Neural progenitor cell (in vitro differentiated cells): ENCODE data around the gene KAT2B. TPM values are rescaled to one million over a fixed set of nuclear protein-coding genes. Genes with fewer than 3 reads are reported as not detected.

Experiments
- DNase-seq: peaks from one replicate; pipeline ENCODE4 v3.0.0-alpha.2; 2016; ENCODE audit warnings: low spot score
- H2AFZ ChIP-seq: fragments of 200-600 bp; sonication (generic); replicated peaks from 2 replicates; pipeline ENCODE4 v1.6.1; 2016; ENCODE audit warnings: antibody characterized with exemption
- H3F3A ChIP-seq: fragments of 200-600 bp; sonication (generic); 2 replicates; pipeline ENCODE4 v1.6.1; 2016; ENCODE audit warnings: antibody characterized with exemption, low read depth
- H3K27ac ChIP-seq: fragments of 200-600 bp; sonication (generic); 2 replicates; pipeline ENCODE4 v1.5.1; 2016; ENCODE audit warnings: mild to moderate bottlenecking
- H3K27me3 ChIP-seq: fragments of 200-600 bp; sonication (generic); 2 replicates; pipeline ENCODE4 v1.6.1; 2016; ENCODE audit warnings: mild to moderate bottlenecking, moderate library complexity
- H3K36me3 ChIP-seq: fragments of 200-600 bp; sonication (generic); 2 replicates; pipeline ENCODE4 v1.5.1; 2016
- H3K4me1 ChIP-seq: fragments of 200-600 bp; sonication (generic); 2 replicates; pipeline ENCODE4 v1.6.1; 2016; ENCODE audit warnings: mixed run types
- H3K4me2 ChIP-seq: fragments of 200-600 bp; sonication (generic); 2 replicates; pipeline ENCODE4 v1.6.1; 2016
- H3K4me3 ChIP-seq: fragments of 200-600 bp; sonication (generic); 2 replicates; pipeline ENCODE4 v1.5.1; 2016
- H3K79me2 ChIP-seq: fragments of 200-600 bp; sonication (generic); 2 replicates; pipeline ENCODE4 v1.6.1; 2016; ENCODE audit warnings: low read depth
- H3K9ac ChIP-seq: fragments of 200-600 bp; sonication (generic); 2 replicates; pipeline ENCODE4 v1.6.1; 2016
- H3K9me3 ChIP-seq: fragments of 200-600 bp; sonication (generic); 2 replicates; pipeline ENCODE4 v1.5.1; 2016; ENCODE audit warnings: low read depth
- H4K20me1 ChIP-seq: fragments of 200-600 bp; sonication (generic); 2 replicates; pipeline ENCODE4 v1.6.1; 2016; ENCODE audit warnings: low read depth
- H3K27ac Mint-ChIP-seq: 3 replicates; pipeline ENCODE4 v1.8.0; 2021; ENCODE audit warnings: mixed read lengths
- H3K27me3 Mint-ChIP-seq: 2 replicates; pipeline ENCODE4 v1.8.0; 2022; ENCODE audit warnings: low read depth, mild to moderate bottlenecking, inconsistent platforms, moderate library complexity, mixed read lengths; ENCODE audit not compliant: insufficient read depth
- H3K36me3 Mint-ChIP-seq: 3 replicates; pipeline ENCODE4 v1.8.0; 2021; ENCODE audit warnings: mixed read lengths
- H3K4me1 Mint-ChIP-seq: 3 replicates; pipeline ENCODE4 v1.8.0; 2021; ENCODE audit warnings: mixed read lengths
- H3K4me3 Mint-ChIP-seq: 3 replicates; pipeline ENCODE4 v1.8.0; 2021; ENCODE audit warnings: mild to moderate bottlenecking, moderate library complexity, mixed read lengths
- H3K9me3 Mint-ChIP-seq: 3 replicates; pipeline ENCODE4 v1.8.0; 2020; ENCODE audit warnings: mixed read lengths
- EZH2 ChIP-seq: fragments of 200-600 bp; sonication (generic); IDR thresholded peaks from 2 replicates; pipeline ENCODE4 v1.6.1; 2017; ENCODE audit warnings: antibody characterized with exemption, mild to moderate bottlenecking, moderate library complexity
- EZH2phosphoT487 ChIP-seq: fragments of 200-600 bp; sonication (generic); IDR thresholded peaks from 2 replicates; pipeline ENCODE4 v1.6.1; 2017; ENCODE audit warnings: antibody characterized with exemption
- total RNA-seq: library from RNA; depleted of rRNA; stranded (reverse); fragments of >200 nt; gene quantifications from 2 replicates; pipeline ENCODE4 v1.2.3, GENCODE V29; 2015; ENCODE audit warnings: low replicate concordance
- TF ChIP-seq, protein P1 (sequence below): fragments of 200-600 bp; sonication (generic); IDR thresholded peaks from 2 replicates; pipeline ENCODE4 v1.5.1; 2017; ENCODE audit warnings: antibody characterized with exemption, mild to moderate bottlenecking

The KAT2B gene
- total RNA-seq, 1 donor from 2014 or later, result 21.6 TPM

DNA sequence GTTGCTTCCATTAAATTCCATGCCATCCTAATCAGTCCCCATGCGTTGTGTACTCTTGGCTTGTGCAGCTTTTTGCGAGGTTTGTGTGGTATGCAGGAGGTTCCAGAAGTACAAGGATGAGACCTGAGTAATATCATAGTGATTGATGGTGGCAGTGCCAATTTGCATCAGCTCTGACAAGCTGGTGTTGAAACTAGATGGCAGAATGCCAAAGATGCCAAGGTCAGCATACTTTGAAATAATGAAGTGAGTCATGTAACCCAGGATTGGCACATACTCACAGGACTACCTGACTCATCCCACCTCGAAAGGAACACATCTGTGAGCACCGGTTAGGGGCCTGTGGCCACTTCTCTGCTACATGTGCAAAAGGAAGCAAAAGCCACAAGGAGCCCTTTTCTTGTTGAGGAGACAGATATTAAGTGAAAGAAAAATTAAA, 14.3 kb downstream of the KAT2B start:
- no peak overlapping the region for H3K4me2 ChIP-seq

DNA sequence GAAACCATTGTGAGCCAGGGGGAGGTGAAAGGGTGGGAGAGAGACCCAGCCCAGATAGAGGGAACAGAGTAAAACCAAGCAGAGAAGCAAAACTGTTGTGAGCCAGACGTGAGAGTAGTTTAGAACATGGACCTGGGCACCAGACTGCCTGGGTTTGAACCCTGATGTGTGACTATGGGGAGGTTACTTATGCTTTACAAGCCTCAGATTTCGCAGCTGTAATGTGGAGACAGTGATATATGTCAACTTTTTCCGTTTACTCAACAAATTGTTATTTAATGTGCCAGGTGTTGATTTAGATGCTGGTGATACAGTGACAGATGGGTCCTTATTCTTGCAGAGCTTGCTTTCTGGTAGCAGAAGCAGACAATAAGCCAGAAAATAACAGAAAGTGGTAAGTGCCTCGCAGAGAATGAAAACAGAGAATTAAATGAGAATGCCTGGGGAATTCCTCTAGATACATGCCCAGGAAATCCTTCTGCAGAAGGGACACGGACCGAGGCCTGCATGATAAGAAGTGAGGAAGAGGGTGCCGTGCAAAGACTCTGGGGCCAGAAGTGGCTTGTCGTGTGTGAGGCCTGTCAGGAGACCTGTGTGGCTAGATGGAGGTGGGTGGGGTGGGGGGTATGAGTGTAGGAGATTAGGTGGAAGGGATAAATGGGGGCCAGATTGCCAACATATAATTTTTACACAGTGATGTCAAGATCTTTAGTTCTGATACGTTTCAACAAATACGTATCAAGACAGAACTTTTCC, 15.0 kb downstream of the KAT2B start:
- Mint-ChIP-seq H3K27ac (no peak overlapping the region), H3K36me3 (peaks cover 4% of the 10 kb centered on the region), H3K9me3 (no peaks in the 10 kb centered on the region), H3K4me1 (no peaks in the 10 kb centered on the region), H3K27me3 (no peaks in the 10 kb centered on the region), H3K4me3 (no peak overlapping the region)
- Histone ChIP-seq H3F3A (no peaks in the 10 kb centered on the region), H3K27me3 (no peaks in the 10 kb centered on the region), H4K20me1 (peaks cover 4% of the 10 kb centered on the region), H3K36me3 (no peaks in the 10 kb centered on the region), H3K79me2 (peaks cover 30% of the 10 kb centered on the region), H3K4me1 (peaks cover 12% of the 10 kb centered on the region), H3K4me3 (no peak overlapping the region), H3K27ac (no peak overlapping the region), H3K9ac (no peak overlapping the region), H3K4me2 (no peak overlapping the region), H3K9me3 (no peaks in the 10 kb centered on the region), H2AFZ (no peak overlapping the region)
- TF ChIP-seq, protein P1, sequence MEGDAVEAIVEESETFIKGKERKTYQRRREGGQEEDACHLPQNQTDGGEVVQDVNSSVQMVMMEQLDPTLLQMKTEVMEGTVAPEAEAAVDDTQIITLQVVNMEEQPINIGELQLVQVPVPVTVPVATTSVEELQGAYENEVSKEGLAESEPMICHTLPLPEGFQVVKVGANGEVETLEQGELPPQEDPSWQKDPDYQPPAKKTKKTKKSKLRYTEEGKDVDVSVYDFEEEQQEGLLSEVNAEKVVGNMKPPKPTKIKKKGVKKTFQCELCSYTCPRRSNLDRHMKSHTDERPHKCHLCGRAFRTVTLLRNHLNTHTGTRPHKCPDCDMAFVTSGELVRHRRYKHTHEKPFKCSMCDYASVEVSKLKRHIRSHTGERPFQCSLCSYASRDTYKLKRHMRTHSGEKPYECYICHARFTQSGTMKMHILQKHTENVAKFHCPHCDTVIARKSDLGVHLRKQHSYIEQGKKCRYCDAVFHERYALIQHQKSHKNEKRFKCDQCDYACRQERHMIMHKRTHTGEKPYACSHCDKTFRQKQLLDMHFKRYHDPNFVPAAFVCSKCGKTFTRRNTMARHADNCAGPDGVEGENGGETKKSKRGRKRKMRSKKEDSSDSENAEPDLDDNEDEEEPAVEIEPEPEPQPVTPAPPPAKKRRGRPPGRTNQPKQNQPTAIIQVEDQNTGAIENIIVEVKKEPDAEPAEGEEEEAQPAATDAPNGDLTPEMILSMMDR, result no peak
- TF ChIP-seq EZH2 (no peak), EZH2phosphoT487 (no peak)
- no peak for DNase-seq

More for the DNA sequence above, 14.3 kb downstream of the KAT2B start:
- TF ChIP-seq EZH2, result no peak
- TF ChIP-seq, protein P1, result no peak
- no peak for TF ChIP-seq EZH2phosphoT487
- Histone ChIP-seq H3K27ac (no peak overlapping the region), H3K9me3 (no peaks in the 10 kb centered on the region), H2AFZ (no peak overlapping the region), H3F3A (no peaks in the 10 kb centered on the region), H3K36me3 (no peaks in the 10 kb centered on the region), H3K4me1 (peaks cover 12% of the 10 kb centered on the region), H3K79me2 (peaks cover 37% of the 10 kb centered on the region), H3K27me3 (no peaks in the 10 kb centered on the region), H4K20me1 (peaks cover 4% of the 10 kb centered on the region), H3K9ac (no peak overlapping the region), H3K4me3 (no peak overlapping the region)
- Mint-ChIP-seq H3K27ac (no peak overlapping the region), H3K36me3 (no peaks in the 10 kb centered on the region), H3K27me3 (no peaks in the 10 kb centered on the region), H3K4me1 (no peaks in the 10 kb centered on the region), H3K4me3 (no peak overlapping the region), H3K9me3 (no peaks in the 10 kb centered on the region)
- no peak for DNase-seq

DNA sequence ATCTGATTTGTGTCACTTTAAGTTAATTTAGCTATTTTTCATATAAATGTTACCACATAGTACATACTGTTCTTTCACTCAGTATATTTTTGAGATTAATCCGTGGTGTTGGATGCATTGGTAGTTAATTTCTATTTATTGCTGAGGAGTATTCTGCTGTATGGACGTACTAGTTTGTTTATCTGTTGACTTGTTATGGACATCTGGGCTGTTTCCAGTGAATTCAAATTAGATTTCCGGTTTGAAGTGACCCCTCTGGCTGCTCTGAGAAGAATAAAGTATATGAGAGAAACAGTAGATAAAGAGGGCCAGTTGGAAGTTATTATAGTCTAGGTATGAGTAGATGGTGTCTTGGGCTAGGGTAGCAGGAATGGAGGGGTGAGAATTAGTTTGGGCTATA, 15.6 kb downstream of the KAT2B start:
- no peak overlapping the region for H3K4me3 ChIP-seq
- peaks cover 12% of the 10 kb centered on the region for H3K4me1 ChIP-seq
- H3K27ac ChIP-seq, result no peak overlapping the region
- Mint-ChIP-seq H3K4me3 (no peak overlapping the region), H3K27ac (no peak overlapping the region), H3K4me1 (no peaks in the 10 kb centered on the region), H3K27me3 (no peaks in the 10 kb centered on the region), H3K9me3 (no peaks in the 10 kb centered on the region), H3K36me3 (peaks cover 4% of the 10 kb centered on the region)
- H3K4me2 ChIP-seq, result no peak overlapping the region
- no peak overlapping the region for H3K9ac ChIP-seq
- peaks cover 4% of the 10 kb centered on the region for H4K20me1 ChIP-seq
- no peak for DNase-seq
- H3F3A ChIP-seq, result peaks cover 1% of the 10 kb centered on the region
- peaks cover 25% of the 10 kb centered on the region for H3K79me2 ChIP-seq
- no peak overlapping the region for H2AFZ ChIP-seq
- no peaks in the 10 kb centered on the region for H3K36me3 ChIP-seq
- no peaks in the 10 kb centered on the region for H3K27me3 ChIP-seq
- H3K9me3 ChIP-seq, result no peaks in the 10 kb centered on the region
- TF ChIP-seq EZH2, result no peak
- TF ChIP-seq, protein P1, result no peak
- no peak for TF ChIP-seq EZH2phosphoT487
